HUDEP-2 (cell line): Measurements from ENCODE around the gene KRTAP19-1.

Experiments
- DNase-seq, 76 experiments: peaks; one replicate each; lab custom pipeline; 2025; ENCODE audit not compliant: unreplicated experiment in 76 of 76; lab: John Stamatoyannopoulos, UW

KRTAP19-1 gene

DNA sequence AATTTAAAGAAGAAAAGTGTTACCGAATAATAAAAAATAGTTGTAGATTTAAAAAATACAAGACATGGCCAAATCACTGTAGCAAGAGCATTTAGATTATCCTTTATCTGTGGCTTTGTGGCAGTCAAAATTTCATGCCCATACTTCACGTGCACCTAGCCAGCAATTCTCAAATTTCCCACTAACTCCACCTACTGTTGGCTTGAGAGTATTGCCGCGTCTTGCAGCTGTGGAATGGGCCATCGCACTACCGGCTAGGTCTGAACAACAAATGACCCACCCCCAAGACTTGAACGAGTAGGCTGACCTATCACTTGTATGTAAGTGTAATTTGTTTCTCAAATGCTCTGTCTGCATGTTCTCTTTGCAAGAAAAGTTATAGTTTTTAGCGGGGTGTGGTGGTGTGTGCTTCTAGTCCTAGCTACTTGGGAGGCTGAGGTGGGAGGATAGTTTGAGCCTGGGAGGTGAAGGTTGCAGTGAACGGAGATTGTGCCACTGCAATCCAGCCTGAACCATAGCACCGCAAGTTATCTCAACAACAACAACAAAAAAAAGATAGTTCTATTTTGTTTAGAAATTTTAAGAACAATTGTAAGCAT lies 46.0 kb downstream of the KRTAP19-1 start:
- DNase-seq, result peak in 8 of 76 experiments; percentile 3 to 46 (median 24)

DNA sequence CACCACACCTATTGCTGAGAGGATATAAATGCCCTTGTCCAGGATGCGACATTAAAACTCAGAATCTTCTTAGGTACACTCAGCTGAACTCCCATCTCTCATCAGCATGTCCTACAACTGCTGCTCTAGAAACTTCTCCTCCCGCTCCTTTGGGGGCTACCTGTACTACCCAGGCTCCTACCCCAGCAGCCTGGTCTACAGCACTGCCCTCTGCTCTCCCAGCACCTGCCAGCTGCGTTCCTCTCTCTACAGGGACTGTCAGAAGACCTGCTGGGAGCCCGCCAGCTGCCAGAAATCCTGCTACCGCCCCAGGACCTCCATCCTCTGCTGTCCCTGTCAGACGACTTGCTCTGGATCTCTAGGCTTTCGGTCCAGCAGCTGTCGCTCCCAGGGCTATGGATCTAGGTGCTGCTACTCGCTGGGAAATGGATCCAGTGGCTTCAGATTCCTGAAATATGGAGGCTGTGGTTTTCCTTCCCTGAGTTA lies 50.0 kb downstream of the KRTAP19-1 start, which contains the start of gene KRTAP13-4:
Gene KRTAP13-4 (plus strand): TSS at position 51 of the 486 bp plus-strand sequence. CDS start 56 bp downstream, at position 107.
- DNase-seq, result no peak
